MG63 (cell line): ENCODE results near the gene MYO1C. TPM values are rescaled to one million over a fixed set of nuclear protein-coding genes. Genes with fewer than 3 reads are reported as not detected.
"Not testable (repeated sequence)": the region's sequence is repeated elsewhere in the genome, so short reads cannot be mapped to it uniquely, and the experiment has no call there.

ENCODE experiments used
- DNase-seq: peaks from one replicate; pipeline ENCODE4 v3.0.0-alpha.2; 2020
- H3K27me3 ChIP-seq: fragments of 250-450 bp; sonication (Bioruptor Pico); 2 replicates; pipeline ENCODE4 v1.5.1; 2020; ENCODE audit warnings: mild to moderate bottlenecking, moderate library complexity
- H3K36me3 ChIP-seq: fragments of 250-450 bp; sonication (Bioruptor Pico); 2 replicates; pipeline ENCODE4 v1.5.1; 2020; ENCODE audit warnings: mild to moderate bottlenecking, moderate library complexity
- H3K4me3 ChIP-seq: fragments of 250-450 bp; sonication (Bioruptor Pico); 2 replicates; pipeline ENCODE4 v1.5.1; 2020; ENCODE audit warnings: mild to moderate bottlenecking, moderate library complexity
- H3K9me3 ChIP-seq: fragments of 250-450 bp; sonication (Bioruptor Pico); 2 replicates; pipeline ENCODE4 v1.5.1; 2020; ENCODE audit warnings: mild to moderate bottlenecking, moderate library complexity
- total RNA-seq: library from RNA; depleted of rRNA; stranded (reverse); fragments of >200 nt; shearing (Covaris generic); gene quantifications from 2 replicates; pipeline ENCODE4 v1.2.3, GENCODE V29; 2014; ENCODE audit warnings: low replicate concordance; rRNA removed

Gene MYO1C, protein sequence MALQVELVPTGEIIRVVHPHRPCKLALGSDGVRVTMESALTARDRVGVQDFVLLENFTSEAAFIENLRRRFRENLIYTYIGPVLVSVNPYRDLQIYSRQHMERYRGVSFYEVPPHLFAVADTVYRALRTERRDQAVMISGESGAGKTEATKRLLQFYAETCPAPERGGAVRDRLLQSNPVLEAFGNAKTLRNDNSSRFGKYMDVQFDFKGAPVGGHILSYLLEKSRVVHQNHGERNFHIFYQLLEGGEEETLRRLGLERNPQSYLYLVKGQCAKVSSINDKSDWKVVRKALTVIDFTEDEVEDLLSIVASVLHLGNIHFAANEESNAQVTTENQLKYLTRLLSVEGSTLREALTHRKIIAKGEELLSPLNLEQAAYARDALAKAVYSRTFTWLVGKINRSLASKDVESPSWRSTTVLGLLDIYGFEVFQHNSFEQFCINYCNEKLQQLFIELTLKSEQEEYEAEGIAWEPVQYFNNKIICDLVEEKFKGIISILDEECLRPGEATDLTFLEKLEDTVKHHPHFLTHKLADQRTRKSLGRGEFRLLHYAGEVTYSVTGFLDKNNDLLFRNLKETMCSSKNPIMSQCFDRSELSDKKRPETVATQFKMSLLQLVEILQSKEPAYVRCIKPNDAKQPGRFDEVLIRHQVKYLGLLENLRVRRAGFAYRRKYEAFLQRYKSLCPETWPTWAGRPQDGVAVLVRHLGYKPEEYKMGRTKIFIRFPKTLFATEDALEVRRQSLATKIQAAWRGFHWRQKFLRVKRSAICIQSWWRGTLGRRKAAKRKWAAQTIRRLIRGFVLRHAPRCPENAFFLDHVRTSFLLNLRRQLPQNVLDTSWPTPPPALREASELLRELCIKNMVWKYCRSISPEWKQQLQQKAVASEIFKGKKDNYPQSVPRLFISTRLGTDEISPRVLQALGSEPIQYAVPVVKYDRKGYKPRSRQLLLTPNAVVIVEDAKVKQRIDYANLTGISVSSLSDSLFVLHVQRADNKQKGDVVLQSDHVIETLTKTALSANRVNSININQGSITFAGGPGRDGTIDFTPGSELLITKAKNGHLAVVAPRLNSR
- 65.5 and 75.2 TPM in 2 replicates for total RNA-seq

DNA sequence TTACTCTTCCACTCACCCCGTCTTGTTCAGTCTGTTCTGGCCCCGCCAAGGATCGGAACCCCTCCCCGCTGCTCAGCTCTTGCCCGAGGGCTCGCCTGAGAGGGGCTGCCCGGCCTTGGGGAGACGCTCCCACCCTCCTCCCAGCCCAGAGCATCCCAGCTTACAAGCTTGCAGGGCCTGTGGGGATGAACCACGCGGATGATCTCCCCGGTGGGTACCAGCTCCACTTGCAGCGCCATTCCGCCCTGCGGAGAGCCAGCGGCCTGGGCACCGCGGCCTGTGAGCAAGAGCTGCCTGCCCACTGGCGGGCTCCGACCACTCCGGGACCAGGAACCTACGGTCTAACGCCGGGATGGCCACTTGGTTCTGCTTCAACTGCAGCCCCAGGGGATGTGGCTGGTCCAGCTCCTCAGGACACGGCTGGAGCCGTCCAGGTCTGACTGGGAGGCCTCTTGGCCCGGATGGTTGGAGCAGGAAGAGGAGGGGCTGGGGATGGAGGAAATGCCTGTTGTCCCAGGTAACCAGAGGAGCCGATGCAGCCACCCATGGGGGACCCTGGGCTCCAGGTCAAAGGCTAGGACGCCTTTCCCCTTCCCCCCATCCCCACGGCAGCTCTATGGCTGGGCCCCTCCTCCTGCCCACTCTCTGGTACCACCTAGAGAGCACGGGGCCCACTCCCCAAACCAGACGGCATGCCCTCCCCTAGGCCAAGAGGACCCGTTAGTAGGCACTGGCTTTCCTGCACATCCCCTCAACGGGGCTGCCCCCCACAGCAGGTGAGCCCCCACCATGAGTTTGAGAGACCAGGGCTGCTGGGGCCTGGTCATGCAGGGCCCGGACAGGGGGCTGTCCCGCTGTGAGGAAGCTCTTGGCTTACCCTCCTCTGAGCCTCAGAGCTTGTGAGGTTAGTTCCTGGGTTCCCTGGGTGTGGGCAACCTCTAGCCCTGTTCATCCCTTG lies at the start of gene MYO1C:
Gene MYO1C, minus strand, starts transcription at position 438 of the 958 bp plus-strand sequence. Its CDS starts 199 bp downstream, at position 239.
- Histone ChIP-seq H3K36me3 (no peaks in the 10 kb centered on the region), H3K27me3 (no peaks in the 10 kb centered on the region), H3K4me3 (peak within 1 kb of the TSS; percentile 45), H3K9me3 (no peaks in the 10 kb centered on the region)
- no peak for DNase-seq

DNA sequence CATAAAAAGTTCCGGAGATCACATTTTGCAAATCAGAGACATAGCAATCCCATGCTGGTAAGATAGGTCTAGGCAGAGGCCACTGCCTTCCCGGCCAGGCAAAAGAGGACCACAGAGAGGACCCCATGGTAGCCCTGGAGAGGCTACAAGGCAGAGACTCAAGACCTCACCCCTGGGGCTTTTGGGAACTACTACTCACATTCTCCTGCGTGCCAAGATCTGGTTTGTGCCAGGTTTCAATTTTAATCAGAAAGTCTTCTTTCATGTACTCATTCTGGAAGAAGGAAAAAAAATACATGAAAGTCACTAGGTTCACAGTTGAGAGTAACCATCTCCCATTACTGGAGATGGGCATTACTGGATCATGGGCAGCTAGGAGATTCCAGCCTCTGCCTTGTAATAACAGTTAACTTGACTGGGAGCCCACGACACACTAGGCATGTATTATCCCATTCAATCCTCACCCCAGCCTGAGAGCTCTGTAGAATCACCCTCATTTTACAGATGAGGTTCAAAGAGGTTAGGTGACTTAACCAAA lies 49.0 kb upstream of the MYO1C start:
- Histone ChIP-seq H3K4me3 (no peak overlapping the region), H3K27me3 (no peaks in the 10 kb centered on the region), H3K36me3 (peaks cover 2% of the 10 kb centered on the region; the same call in 1 of the 2 replicates), H3K9me3 (no peaks in the 10 kb centered on the region)
- DNase-seq: no peak

DNA sequence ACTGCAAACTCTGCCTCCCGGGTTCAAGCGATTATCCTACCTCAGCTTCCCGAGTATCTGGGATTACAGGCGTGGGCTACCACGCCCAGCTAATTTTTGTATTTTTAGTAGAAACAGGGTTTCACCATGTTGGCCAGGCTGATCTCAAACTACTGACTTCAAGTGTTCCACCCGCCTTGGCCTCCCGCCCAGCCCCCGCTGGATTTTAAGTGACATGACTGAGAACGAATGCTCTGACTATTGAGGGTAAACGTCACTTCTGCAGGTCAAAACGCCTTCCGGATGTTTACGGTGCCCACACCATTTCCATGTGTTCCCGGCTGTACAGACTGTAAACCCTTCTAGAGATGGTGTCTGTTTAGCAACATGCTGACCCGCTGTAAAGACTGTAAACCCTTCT lies 47.3 kb upstream of the MYO1C start:
- peaks cover 2% of the 10 kb centered on the region; the same call in 1 of the 2 replicates for H3K36me3 ChIP-seq
- H3K27me3 ChIP-seq: no peaks in the 10 kb centered on the region
- no peak for DNase-seq

DNA sequence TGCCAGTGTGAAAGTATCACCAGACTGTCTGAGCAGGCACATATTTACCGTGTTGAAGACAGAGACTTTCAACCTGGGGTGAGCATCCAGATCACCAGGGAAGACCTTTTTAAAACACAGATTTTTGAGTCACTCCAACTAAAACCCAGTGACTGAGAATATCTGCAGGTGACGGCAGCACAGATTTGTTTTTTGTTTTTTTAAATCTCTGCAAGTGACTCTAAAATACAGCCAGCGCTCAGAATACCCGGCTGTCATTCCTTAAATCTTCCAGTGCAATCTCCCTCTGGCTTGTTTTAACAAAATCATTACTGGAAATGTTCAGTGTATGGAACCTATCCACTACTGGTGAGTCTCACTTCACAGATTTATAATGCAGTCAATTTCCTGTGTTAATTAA lies 43.3 kb upstream of the MYO1C start:
- Histone ChIP-seq H3K36me3 (peaks cover 2% of the 10 kb centered on the region; the same call in 1 of the 2 replicates), H3K4me3 (no peak overlapping the region)

More for the DNA sequence above, 47.3 kb upstream of the MYO1C start:
- H3K9me3 ChIP-seq: no peaks in the 10 kb centered on the region
- no peak overlapping the region for H3K4me3 ChIP-seq

DNA sequence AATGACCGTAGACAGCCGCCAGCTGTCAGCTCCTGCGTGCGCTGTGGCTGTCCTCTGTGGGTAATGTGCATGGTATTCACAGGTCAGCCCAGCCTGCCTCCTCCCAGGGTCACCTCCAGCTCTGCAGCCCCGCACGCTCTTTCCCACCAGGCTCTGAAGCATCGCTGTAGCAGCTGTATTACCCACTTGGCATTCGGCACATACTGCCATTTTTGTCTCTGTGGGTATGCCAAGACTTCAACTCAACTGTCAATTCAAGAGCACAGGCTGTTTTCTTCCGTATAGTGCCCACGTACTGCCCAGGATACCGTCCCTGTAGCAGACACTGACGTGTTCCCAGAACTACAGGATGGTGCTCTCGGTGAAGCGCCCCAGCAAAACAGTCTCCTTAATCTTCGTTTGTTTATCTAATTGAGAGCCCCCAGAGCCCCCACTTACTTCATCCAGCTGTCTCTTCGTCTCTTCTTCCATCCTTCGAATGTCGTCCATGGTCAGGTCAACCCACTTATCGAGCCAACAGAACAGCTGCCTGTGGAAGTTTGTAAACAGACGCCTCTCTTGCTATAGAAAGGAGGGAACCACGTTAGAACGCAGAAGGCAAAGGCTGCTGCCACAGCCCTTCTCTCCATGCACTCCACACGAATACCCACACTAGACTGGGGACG lies 41.3 kb upstream of the MYO1C start:
- DNase-seq: no peak
- H3K27me3 ChIP-seq: no peaks in the 10 kb centered on the region
- no peaks in the 10 kb centered on the region for H3K9me3 ChIP-seq
- peaks cover 2% of the 10 kb centered on the region for H3K36me3 ChIP-seq
- no peak overlapping the region for H3K4me3 ChIP-seq

More for the DNA sequence above, 43.3 kb upstream of the MYO1C start:
- H3K9me3 ChIP-seq: no peaks in the 10 kb centered on the region
- H3K27me3 ChIP-seq: no peaks in the 10 kb centered on the region
- no peak for DNase-seq

DNA sequence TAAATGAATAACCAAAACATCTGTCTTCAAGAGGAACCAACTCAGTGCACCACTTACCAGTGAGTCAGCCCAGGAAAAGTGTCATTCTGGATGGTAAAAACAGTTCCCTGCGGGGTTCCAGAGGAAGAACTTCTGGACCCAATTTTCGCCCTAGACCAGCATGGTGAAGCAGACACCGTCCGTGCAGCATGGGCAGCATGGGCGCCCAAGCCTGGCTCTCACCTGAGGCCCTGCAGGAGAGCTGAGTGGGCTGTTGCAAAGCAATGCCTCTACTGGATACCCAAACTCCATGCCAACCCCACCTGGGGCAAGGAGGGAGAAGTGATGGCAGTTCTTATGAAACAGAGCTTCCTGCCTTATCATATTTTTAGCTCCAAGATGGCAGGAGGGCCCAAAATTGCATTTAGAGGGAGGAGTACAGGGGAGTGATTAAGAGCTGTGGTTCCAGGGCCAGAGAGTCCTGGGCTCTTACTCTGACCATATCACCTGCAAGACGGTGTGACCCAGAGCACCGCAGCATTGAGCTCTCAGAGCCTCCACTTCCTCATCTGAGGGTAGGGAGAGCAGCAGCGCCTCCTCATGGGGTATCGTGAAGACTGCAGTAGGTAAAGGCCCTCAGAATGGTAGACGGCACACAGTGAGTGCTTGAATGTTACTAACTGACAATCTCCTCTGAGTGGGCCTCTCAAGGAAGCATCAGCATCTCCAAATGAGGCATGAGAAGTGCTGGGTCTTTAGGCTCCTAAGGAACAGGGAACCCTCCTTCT lies 40.5 kb upstream of the MYO1C start:
- Histone ChIP-seq H3K4me3 (no peak overlapping the region), H3K9me3 (no peaks in the 10 kb centered on the region), H3K27me3 (no peaks in the 10 kb centered on the region), H3K36me3 (peaks cover 2% of the 10 kb centered on the region)
- no peak for DNase-seq

DNA sequence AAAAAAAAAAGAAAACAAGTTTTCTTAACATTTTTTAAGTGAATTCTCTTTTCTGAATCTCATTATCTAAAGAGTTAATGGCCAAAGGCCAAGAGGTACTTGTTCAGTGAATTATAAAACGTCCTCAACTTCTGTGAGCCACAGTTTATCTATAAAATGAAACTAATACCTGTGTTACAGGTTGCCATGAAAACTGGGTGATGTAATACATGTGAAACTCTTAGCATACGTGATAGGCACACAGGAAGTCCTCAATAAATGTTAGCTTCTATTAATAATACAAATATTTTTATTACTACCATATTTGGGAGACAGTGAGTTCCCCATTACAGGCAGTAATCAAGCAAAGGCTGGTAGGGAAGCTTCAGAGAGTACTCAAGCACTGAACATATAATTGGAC lies 37.4 kb upstream of the MYO1C start:
- Histone ChIP-seq H3K27me3 (no peaks in the 10 kb centered on the region), H3K9me3 (no peaks in the 10 kb centered on the region), H3K36me3 (peaks cover 2% of the 10 kb centered on the region), H3K4me3 (no peak overlapping the region)
- DNase-seq: no peak

DNA sequence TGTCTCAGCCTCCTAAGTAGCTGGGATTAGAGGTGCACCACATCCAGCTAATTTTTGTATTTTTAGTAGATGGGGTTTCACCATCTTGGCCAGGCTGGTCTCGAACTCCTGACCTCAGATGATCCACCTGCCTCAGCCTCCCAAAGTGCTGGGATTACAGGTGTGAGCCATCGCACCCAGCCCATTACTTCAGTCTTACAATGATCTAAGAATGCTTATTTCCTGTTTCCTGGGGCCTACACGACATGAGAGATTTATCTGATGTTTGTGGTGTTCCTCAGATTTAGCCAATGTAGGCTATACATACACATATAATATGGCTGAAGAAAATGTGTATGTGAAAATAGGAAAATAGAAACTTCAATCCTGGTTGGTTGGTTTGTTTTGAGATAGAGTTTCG lies 34.4 kb upstream of the MYO1C start:
- not testable (repeated sequence) for DNase-seq, H3K4me3 ChIP-seq, H3K27me3 ChIP-seq, H3K9me3 ChIP-seq, H3K36me3 ChIP-seq

DNA sequence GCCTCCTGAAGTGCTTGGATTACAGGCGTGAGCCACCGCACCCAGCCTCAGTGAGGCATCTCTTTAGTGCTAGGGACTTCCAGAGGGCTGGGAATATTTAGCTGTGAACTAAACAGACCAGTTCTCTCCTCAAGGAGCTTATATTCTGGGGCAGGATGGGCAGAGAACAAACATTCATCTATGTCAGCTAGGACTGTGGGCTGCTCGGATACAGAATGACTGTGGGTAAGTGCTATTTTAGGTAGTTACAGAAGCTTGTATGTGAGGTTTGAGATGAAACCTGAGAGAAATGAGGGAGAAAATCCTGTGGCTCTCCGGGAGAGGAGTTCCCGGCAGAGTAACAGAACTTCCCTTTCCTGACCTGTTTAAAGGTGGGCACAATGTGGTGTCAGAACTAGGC lies 30.1 kb upstream of the MYO1C start:
- Histone ChIP-seq H3K36me3 (peaks cover 2% of the 10 kb centered on the region; the same call in 1 of the 2 replicates), H3K9me3 (no peaks in the 10 kb centered on the region), H3K4me3 (no peak overlapping the region), H3K27me3 (no peaks in the 10 kb centered on the region)
- DNase-seq: no peak

DNA sequence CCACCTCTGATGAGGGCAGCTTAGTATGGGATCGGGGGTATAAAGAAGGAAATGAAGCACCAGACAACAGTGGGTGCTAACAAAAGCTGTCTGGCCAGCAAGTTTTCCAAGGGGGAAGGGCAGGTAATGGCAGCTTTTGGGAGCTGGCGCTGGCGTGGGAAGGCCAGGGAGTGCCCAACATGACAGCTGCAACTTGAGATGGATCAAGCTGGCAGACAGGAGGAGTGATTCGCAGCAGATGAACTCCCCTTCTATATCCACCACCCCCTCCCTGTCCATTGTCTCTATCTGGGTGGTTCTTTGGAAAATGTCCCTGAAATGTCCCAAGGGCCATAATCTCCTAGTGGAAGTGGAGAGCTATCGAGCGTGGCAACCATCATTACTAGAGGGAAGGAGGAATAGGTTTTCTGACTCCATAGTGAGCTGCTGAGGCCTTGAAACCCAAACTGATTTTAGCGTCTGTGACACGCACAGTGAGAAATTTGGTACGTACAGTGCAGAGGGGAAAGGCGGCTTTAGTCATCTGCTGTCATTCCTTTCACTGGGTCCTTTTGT lies 28.7 kb upstream of the MYO1C start:
- no peaks in the 10 kb centered on the region for H3K27me3 ChIP-seq
- H3K36me3 ChIP-seq: no peaks in the 10 kb centered on the region
- no peaks in the 10 kb centered on the region for H3K9me3 ChIP-seq
- DNase-seq: no peak
- no peak overlapping the region for H3K4me3 ChIP-seq

DNA sequence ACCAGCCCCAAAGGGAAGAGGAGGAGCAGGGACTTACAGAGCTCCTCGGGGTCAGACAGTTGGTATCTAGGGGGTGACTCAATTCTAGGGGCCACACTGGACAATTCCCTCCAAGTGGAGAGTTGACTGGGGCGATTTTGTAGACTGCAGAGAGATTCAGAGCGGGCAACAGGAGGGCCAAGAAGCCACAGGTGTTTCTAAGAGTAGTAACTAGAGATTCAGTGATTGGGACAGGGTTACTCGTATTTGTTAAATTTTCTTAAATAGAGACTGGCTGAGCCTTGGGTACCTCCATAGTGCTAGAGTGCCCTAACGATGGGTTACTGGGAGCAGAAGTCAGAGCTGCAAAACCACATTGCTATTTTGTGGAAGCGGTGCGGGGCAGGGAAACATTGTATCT lies 27.2 kb upstream of the MYO1C start:
- Histone ChIP-seq H3K27me3 (no peaks in the 10 kb centered on the region), H3K4me3 (no peak overlapping the region), H3K36me3 (no peaks in the 10 kb centered on the region), H3K9me3 (no peaks in the 10 kb centered on the region)
- DNase-seq: no peak

DNA sequence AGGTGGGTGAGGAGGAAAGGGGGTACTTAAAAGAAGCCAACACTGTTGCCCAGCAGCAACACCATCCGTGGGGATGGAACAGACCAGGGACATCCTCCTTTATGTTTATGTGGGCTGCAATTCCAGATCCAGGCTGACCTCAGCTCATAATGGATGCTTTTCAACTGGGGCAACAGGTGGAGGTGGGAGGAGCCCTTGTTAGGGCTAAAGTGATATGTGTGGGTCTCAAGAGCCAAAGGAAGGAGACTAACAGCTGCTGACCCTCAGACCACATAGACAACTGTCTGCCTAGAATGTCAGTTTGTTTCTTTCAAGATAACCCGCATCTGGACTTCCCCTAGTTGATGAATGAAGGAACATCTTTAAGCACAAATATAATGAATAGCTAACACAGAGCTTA lies 25.9 kb upstream of the MYO1C start:
- Histone ChIP-seq H3K27me3 (no peaks in the 10 kb centered on the region), H3K4me3 (no peak overlapping the region), H3K36me3 (no peaks in the 10 kb centered on the region), H3K9me3 (no peaks in the 10 kb centered on the region)
- no peak for DNase-seq

DNA sequence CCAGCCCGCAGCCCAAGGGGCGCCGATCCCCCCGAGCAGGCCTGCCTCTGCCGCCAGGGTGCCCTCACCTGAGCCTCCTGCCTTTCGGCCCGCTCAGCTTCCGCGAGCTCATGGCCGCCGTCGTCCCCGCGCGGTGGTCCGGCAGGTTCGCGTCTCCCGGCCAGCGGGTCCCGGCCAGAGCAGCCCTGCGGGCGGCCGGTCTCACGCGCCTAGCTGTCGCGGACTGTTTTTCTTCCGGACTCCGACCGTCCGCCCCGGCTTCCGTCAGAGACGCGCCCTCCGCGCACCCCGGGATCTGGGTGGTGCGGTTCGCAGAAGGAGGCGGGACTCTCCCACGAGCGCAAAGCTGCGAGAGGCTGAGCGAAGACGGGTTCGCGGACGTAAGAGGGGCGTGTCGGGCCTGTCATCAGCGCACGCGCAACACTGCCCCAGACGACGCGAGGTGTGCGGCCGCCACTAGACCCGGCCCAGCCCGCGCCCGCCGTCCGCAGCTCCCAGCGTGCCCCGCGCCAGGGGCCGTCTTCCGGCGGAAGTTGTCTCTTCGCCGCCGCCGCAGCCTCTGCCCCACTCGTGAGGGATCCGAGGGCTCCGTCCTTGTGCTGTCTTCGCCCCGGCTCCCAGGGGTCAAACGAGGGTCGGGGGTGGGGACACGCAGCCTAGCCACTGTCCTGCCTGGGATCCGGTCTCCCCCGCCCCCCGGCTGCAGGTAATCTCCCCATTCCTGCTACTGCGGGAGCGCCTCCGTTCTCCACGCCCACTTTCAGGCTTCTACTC lies 24.1 kb upstream of the MYO1C start, which contains the start of gene INPP5K:
Gene INPP5K, minus strand, starts transcription at position 225 of the 774 bp plus-strand sequence. Its CDS starts 113 bp downstream, at position 112.
- DNase-seq: peak; percentile 94
- Histone ChIP-seq H3K27me3 (no peaks in the 10 kb centered on the region), H3K9me3 (no peaks in the 10 kb centered on the region), H3K4me3 (peak within 1 kb of the TSS; percentile 96), H3K36me3 (no peaks in the 10 kb centered on the region)
